NT2/D1 (cell line): ENCODE measurements around the gene SPDYC.

ENCODE experiments used
- DNase-seq: peaks from one replicate; pipeline ENCODE4 v3.0.0-alpha.2; 2011; ENCODE audit warnings: low read depth, low spot score
- H3K27me3 ChIP-seq: 2 replicates; pipeline ENCODE4 v1.6.0; 2011; ENCODE audit warnings: mild to moderate bottlenecking; ENCODE audit not compliant: insufficient read length, insufficient read depth
- H3K36me3 ChIP-seq: 2 replicates; pipeline ENCODE4 v1.6.1; 2011; ENCODE audit warnings: mild to moderate bottlenecking, low read length, mixed read lengths; ENCODE audit not compliant: insufficient read depth, insufficient read length
- H3K4me1 ChIP-seq: 2 replicates; pipeline ENCODE4 v1.5.1; 2011; ENCODE audit not compliant: insufficient read depth, insufficient read length
- H3K4me3 ChIP-seq: 2 replicates; pipeline ENCODE4 v1.5.1; 2011; ENCODE audit warnings: low read depth; ENCODE audit not compliant: insufficient read length
- H3K9ac ChIP-seq: 2 replicates; pipeline ENCODE4 v1.6.0; 2011; ENCODE audit warnings: low read depth; ENCODE audit not compliant: insufficient read length
- H3K9me3 ChIP-seq: 2 replicates; pipeline ENCODE4 v1.5.1; 2011; ENCODE audit warnings: mild to moderate bottlenecking, low read length; ENCODE audit not compliant: insufficient read depth
- SUZ12 ChIP-seq: IDR thresholded peaks from 2 replicates; pipeline ENCODE4 v1.6.1; 2011; ENCODE audit not compliant: insufficient read length, insufficient read depth; ENCODE audit errors: extremely low read depth
- YY1 ChIP-seq: IDR thresholded peaks from 2 replicates; pipeline ENCODE4 v1.6.1; 2011; ENCODE audit not compliant: insufficient read length, insufficient read depth
- ZNF274 ChIP-seq: IDR thresholded peaks from 2 replicates; pipeline ENCODE4 v1.6.1; 2011; ENCODE audit warnings: mild to moderate bottlenecking, low read depth, low read length

The SPDYC gene

GRCh38 chr11:65186701-65187100 is 16.7 kb downstream of the SPDYC start:
- Histone ChIP-seq H3K4me3 (no peak overlapping the region), H3K36me3 (peaks cover 77% of the 10 kb centered on the region), H3K27me3 (no peaks in the 10 kb centered on the region), H3K4me1 (peaks cover 36% of the 10 kb centered on the region), H3K9ac (no peak overlapping the region), H3K9me3 (no peaks in the 10 kb centered on the region)
- no peak for DNase-seq
- TF ChIP-seq YY1: no peak
- TF ChIP-seq ZNF274: no peak
- TF ChIP-seq SUZ12: no peak

GRCh38 chr11:65187146-65187675 is 17.2 kb downstream of the SPDYC start:
- DNase-seq: no peak
- H3K9me3 ChIP-seq: no peaks in the 10 kb centered on the region
- no peak for TF ChIP-seq SUZ12
- no peak for TF ChIP-seq ZNF274
- no peak for TF ChIP-seq YY1
- H3K9ac ChIP-seq: no peak overlapping the region
- no peaks in the 10 kb centered on the region for H3K27me3 ChIP-seq
- H3K36me3 ChIP-seq: peaks cover 81% of the 10 kb centered on the region
- H3K4me3 ChIP-seq: no peak overlapping the region
- H3K4me1 ChIP-seq: peaks cover 36% of the 10 kb centered on the region

GRCh38 chr11:65187971-65188461 is 18.0 kb downstream of the SPDYC start:
- no peaks in the 10 kb centered on the region for H3K27me3 ChIP-seq
- TF ChIP-seq SUZ12: no peak
- H3K9ac ChIP-seq: no peak overlapping the region
- no peak for DNase-seq
- peaks cover 86% of the 10 kb centered on the region for H3K36me3 ChIP-seq
- peaks cover 34% of the 10 kb centered on the region for H3K4me1 ChIP-seq
- no peak overlapping the region for H3K4me3 ChIP-seq
- H3K9me3 ChIP-seq: no peaks in the 10 kb centered on the region

GRCh38 chr11:65188486-65188885 is 18.5 kb downstream of the SPDYC start:
- Histone ChIP-seq H3K27me3 (no peaks in the 10 kb centered on the region), H3K4me3 (no peak overlapping the region), H3K9ac (no peak overlapping the region), H3K4me1 (peaks cover 29% of the 10 kb centered on the region), H3K36me3 (peaks cover 82% of the 10 kb centered on the region), H3K9me3 (no peaks in the 10 kb centered on the region)
- TF ChIP-seq SUZ12 (no peak), ZNF274 (no peak), YY1 (no peak)
- DNase-seq: no peak

- no peak overlapping the region for H3K4me3 ChIP-seq
- H3K9me3 ChIP-seq: no peaks in the 10 kb centered on the region
- no peak overlapping the region for H3K9ac ChIP-seq
- no peak for DNase-seq
- TF ChIP-seq YY1 (no peak), ZNF274 (no peak), SUZ12 (no peak)
- H3K36me3 ChIP-seq: peaks cover 80% of the 10 kb centered on the region
- peaks cover 23% of the 10 kb centered on the region for H3K4me1 ChIP-seq
- no peaks in the 10 kb centered on the region for H3K27me3 ChIP-seq
Observed at GRCh38 chr11:65189191-65189590, 19.2 kb downstream of the SPDYC start.

GRCh38 chr11:65194564-65194963 is 24.5 kb downstream of the SPDYC start:
- H3K9me3 ChIP-seq: no peaks in the 10 kb centered on the region
- H3K4me3 ChIP-seq: no peak overlapping the region
- H3K27me3 ChIP-seq: no peaks in the 10 kb centered on the region
- TF ChIP-seq SUZ12 (no peak), ZNF274 (no peak), YY1 (no peak)
- no peak for DNase-seq
- no peaks in the 10 kb centered on the region for H3K4me1 ChIP-seq
- H3K36me3 ChIP-seq: peaks cover 78% of the 10 kb centered on the region
- H3K9ac ChIP-seq: no peak overlapping the region

GRCh38 chr11:65204143-65204542 is 34.1 kb downstream of the SPDYC start:
- Histone ChIP-seq H3K9ac (peak overlapping the region; percentile 34), H3K4me3 (no peak overlapping the region), H3K9me3 (no peaks in the 10 kb centered on the region), H3K27me3 (no peaks in the 10 kb centered on the region), H3K36me3 (peaks cover 65% of the 10 kb centered on the region), H3K4me1 (peaks cover 23% of the 10 kb centered on the region)
- TF ChIP-seq SUZ12: no peak
- no peak for TF ChIP-seq YY1
- TF ChIP-seq ZNF274: no peak
- DNase-seq: no peak
